Measurements from ENCODE around the gene MAST3.

DNA sequence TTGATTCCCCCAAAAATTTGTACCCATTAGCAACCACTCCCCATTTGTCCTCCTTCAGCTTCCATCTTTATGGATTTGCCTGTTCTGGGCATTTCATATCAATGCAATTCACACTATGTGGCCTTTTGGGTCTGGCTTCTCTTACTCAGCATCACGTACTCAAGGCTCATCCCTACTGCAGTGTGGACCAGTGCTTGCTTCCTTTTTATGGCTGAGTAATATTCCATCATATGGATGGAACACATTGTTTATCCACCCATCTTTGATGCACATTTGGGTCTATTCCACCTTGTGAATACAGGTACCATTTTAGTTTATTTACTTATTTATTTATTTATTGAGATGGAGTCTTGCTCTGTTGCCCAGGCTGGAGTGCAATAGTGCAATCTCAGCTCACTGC, 42.9 kb downstream of the MAST3 start:
- TF ChIP-seq, protein P1, sequence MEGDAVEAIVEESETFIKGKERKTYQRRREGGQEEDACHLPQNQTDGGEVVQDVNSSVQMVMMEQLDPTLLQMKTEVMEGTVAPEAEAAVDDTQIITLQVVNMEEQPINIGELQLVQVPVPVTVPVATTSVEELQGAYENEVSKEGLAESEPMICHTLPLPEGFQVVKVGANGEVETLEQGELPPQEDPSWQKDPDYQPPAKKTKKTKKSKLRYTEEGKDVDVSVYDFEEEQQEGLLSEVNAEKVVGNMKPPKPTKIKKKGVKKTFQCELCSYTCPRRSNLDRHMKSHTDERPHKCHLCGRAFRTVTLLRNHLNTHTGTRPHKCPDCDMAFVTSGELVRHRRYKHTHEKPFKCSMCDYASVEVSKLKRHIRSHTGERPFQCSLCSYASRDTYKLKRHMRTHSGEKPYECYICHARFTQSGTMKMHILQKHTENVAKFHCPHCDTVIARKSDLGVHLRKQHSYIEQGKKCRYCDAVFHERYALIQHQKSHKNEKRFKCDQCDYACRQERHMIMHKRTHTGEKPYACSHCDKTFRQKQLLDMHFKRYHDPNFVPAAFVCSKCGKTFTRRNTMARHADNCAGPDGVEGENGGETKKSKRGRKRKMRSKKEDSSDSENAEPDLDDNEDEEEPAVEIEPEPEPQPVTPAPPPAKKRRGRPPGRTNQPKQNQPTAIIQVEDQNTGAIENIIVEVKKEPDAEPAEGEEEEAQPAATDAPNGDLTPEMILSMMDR (IDR thresholded peaks at IDR 0.05): no peak
- TF ChIP-seq RAD21 (IDR thresholded peaks at IDR 0.05; ENCODE audit: low read length) (no peak), TAF1 (IDR thresholded peaks at IDR 0.05; ENCODE audit: borderline replicate concordance, low read depth, low read length) (no peak), EP300 (IDR thresholded peaks at IDR 0.05; ENCODE audit: borderline replicate concordance in 1 of 2, low read depth in 1 of 2, low read length in 1 of 2) (no peak), YY1 (IDR thresholded peaks at IDR 0.05; ENCODE audit: low read depth) (no peak), FOXM1 (IDR thresholded peaks at IDR 0.05; ENCODE audit: low read depth) (no peak), POLR2AphosphoS5 (IDR thresholded peaks at IDR 0.05; ENCODE audit: low read depth, low read length) (no peak), GATA2 (CRISPR knock-in tag; IDR thresholded peaks at IDR 0.05) (no peak)
- TF ChIP-seq, protein P2, sequence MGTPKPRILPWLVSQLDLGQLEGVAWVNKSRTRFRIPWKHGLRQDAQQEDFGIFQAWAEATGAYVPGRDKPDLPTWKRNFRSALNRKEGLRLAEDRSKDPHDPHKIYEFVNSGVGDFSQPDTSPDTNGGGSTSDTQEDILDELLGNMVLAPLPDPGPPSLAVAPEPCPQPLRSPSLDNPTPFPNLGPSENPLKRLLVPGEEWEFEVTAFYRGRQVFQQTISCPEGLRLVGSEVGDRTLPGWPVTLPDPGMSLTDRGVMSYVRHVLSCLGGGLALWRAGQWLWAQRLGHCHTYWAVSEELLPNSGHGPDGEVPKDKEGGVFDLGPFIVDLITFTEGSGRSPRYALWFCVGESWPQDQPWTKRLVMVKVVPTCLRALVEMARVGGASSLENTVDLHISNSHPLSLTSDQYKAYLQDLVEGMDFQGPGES (IDR thresholded peaks at IDR 0.05; ENCODE audit: low read depth, low read length): no peak
- TF ChIP-seq, protein P3, sequence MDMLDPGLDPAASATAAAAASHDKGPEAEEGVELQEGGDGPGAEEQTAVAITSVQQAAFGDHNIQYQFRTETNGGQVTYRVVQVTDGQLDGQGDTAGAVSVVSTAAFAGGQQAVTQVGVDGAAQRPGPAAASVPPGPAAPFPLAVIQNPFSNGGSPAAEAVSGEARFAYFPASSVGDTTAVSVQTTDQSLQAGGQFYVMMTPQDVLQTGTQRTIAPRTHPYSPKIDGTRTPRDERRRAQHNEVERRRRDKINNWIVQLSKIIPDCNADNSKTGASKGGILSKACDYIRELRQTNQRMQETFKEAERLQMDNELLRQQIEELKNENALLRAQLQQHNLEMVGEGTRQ (IDR thresholded peaks at IDR 0.05; ENCODE audit: borderline replicate concordance, low read depth, low read length): no peak
- TF ChIP-seq, protein P4, sequence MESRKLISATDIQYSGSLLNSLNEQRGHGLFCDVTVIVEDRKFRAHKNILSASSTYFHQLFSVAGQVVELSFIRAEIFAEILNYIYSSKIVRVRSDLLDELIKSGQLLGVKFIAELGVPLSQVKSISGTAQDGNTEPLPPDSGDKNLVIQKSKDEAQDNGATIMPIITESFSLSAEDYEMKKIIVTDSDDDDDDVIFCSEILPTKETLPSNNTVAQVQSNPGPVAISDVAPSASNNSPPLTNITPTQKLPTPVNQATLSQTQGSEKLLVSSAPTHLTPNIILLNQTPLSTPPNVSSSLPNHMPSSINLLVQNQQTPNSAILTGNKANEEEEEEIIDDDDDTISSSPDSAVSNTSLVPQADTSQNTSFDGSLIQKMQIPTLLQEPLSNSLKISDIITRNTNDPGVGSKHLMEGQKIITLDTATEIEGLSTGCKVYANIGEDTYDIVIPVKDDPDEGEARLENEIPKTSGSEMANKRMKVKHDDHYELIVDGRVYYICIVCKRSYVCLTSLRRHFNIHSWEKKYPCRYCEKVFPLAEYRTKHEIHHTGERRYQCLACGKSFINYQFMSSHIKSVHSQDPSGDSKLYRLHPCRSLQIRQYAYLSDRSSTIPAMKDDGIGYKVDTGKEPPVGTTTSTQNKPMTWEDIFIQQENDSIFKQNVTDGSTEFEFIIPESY (IDR thresholded peaks at IDR 0.05; ENCODE audit: borderline replicate concordance, low read depth): no peak
- TF ChIP-seq, protein P5, sequence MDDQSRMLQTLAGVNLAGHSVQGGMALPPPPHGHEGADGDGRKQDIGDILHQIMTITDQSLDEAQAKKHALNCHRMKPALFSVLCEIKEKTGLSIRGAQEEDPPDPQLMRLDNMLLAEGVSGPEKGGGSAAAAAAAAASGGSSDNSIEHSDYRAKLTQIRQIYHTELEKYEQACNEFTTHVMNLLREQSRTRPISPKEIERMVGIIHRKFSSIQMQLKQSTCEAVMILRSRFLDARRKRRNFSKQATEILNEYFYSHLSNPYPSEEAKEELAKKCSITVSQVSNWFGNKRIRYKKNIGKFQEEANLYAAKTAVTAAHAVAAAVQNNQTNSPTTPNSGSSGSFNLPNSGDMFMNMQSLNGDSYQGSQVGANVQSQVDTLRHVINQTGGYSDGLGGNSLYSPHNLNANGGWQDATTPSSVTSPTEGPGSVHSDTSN (IDR thresholded peaks at IDR 0.05): no peak
